ENCODE data around the gene JOSD1. TPM values are rescaled to one million over a fixed set of nuclear protein-coding genes. Genes with fewer than 3 reads are reported as not detected.

Gene JOSD1
- total and polyA plus RNA-seq, 10 of the 15 experiments (the other 5 are each of a cell fraction or from before 2014, with no cell fraction given): 6.2 to 54.6 (median 40.5) TPM

DNA sequence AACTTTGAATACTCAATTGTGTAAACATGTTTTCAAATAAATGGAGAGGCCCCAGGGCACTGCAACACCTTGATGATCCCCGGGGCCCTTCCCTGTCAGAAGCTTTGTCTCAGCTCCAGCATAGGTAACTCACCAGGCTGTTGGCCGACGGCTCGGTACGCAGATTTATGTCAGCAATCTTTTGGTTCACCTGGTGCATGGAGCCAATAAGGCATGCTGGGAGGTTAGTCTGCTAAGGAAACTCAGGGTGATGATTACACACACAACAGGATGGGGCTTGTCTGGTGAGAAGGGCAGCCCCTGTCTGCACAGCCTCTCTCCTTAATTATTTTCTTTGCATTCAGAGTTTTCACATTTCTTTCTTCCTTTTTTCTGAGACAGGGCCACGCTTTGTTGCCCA is 55.3 kb downstream of the JOSD1 start:
- ATAC-seq (no peak), FAIRE-seq (no peak), DNase-seq (ENCODE audit: low read depth, low spot score) (no peak)
- no peaks in the 10 kb centered on the region for H3K9me3 ChIP-seq (replicated peaks; ENCODE audit: control insufficient read depth, insufficient read depth, low read length)
- no peaks in the 10 kb centered on the region for H4K20me1 ChIP-seq (ENCODE audit: control insufficient read depth, insufficient read depth)
- no TSS peak for BruUV-seq (replicated peaks)
- H3K79me2 ChIP-seq (ENCODE audit: control insufficient read depth, insufficient read depth, low read length): no peaks in the 10 kb centered on the region
- H3K9ac ChIP-seq (ENCODE audit: control insufficient read depth, insufficient read depth, low read length): no peak overlapping the region
- H2AFZ ChIP-seq (ENCODE audit: control insufficient read depth, low read depth, low read length): no peak overlapping the region
- H3K36me3 ChIP-seq (ENCODE audit: control insufficient read depth in 2 of 2, insufficient read depth in 2 of 2, low read length in 1 of 2): no peaks in the 10 kb centered on the region
- no peaks in the 10 kb centered on the region for H3K27me3 ChIP-seq (replicated peaks in 1 of 2; ENCODE audit: control insufficient read depth in 2 of 2, insufficient read depth in 2 of 2, low read length in 1 of 2)
- 73% methylated on average over 6 of the region's 6 CpGs for WGBS (ENCODE audit: insufficient coverage, insufficient replicate concordance, low lambda C conversion rate, missing lambda C conversion rate)
- H3K4me3 ChIP-seq: no peak overlapping the region
- POLR2A ChIA-PET: no interaction called here
- in situ Hi-C loops (cut with MboI) (no loop called here), intact Hi-C loops (cut with micrococcal nuclease; ENCODE audit: unreplicated experiment) (no loop called here)
- CTCF ChIA-PET: no interaction called here
- RAD21 ChIA-PET (ENCODE audit: unreplicated experiment): no interaction called here
- no peaks in the 10 kb centered on the region for H3K4me1 ChIP-seq (ENCODE audit: control insufficient read depth, insufficient read depth, low read length)
- SMC1A ChIA-PET (ENCODE audit: uncharacterized antibody, unreplicated experiment): no interaction called here
- no peak overlapping the region for H3K4me2 ChIP-seq (ENCODE audit: control insufficient read depth, insufficient read depth)
- no peak overlapping the region for H3K27ac ChIP-seq (ENCODE audit: control insufficient read depth, insufficient read depth)
- TF ChIP-seq SMAD5 (IDR thresholded peaks at IDR 0.05; ENCODE audit: low read depth): no peak
- TF ChIP-seq TAF1 (IDR thresholded peaks at IDR 0.05; ENCODE audit: borderline replicate concordance, low read depth, low read length): no peak
- TF ChIP-seq RELA (IDR thresholded peaks at IDR 0.05; ENCODE audit: borderline replicate concordance, partially characterized antibody): no peak
- TF ChIP-seq, protein P1, sequence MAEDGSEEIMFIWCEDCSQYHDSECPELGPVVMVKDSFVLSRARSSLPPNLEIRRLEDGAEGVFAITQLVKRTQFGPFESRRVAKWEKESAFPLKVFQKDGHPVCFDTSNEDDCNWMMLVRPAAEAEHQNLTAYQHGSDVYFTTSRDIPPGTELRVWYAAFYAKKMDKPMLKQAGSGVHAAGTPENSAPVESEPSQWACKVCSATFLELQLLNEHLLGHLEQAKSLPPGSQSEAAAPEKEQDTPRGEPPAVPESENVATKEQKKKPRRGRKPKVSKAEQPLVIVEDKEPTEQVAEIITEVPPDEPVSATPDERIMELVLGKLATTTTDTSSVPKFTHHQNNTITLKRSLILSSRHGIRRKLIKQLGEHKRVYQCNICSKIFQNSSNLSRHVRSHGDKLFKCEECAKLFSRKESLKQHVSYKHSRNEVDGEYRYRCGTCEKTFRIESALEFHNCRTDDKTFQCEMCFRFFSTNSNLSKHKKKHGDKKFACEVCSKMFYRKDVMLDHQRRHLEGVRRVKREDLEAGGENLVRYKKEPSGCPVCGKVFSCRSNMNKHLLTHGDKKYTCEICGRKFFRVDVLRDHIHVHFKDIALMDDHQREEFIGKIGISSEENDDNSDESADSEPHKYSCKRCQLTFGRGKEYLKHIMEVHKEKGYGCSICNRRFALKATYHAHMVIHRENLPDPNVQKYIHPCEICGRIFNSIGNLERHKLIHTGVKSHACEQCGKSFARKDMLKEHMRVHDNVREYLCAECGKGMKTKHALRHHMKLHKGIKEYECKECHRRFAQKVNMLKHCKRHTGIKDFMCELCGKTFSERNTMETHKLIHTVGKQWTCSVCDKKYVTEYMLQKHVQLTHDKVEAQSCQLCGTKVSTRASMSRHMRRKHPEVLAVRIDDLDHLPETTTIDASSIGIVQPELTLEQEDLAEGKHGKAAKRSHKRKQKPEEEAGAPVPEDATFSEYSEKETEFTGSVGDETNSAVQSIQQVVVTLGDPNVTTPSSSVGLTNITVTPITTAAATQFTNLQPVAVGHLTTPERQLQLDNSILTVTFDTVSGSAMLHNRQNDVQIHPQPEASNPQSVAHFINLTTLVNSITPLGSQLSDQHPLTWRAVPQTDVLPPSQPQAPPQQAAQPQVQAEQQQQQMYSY (CRISPR knock-in tag; IDR thresholded peaks at IDR 0.05): no peak
- TF ChIP-seq, protein P2, sequence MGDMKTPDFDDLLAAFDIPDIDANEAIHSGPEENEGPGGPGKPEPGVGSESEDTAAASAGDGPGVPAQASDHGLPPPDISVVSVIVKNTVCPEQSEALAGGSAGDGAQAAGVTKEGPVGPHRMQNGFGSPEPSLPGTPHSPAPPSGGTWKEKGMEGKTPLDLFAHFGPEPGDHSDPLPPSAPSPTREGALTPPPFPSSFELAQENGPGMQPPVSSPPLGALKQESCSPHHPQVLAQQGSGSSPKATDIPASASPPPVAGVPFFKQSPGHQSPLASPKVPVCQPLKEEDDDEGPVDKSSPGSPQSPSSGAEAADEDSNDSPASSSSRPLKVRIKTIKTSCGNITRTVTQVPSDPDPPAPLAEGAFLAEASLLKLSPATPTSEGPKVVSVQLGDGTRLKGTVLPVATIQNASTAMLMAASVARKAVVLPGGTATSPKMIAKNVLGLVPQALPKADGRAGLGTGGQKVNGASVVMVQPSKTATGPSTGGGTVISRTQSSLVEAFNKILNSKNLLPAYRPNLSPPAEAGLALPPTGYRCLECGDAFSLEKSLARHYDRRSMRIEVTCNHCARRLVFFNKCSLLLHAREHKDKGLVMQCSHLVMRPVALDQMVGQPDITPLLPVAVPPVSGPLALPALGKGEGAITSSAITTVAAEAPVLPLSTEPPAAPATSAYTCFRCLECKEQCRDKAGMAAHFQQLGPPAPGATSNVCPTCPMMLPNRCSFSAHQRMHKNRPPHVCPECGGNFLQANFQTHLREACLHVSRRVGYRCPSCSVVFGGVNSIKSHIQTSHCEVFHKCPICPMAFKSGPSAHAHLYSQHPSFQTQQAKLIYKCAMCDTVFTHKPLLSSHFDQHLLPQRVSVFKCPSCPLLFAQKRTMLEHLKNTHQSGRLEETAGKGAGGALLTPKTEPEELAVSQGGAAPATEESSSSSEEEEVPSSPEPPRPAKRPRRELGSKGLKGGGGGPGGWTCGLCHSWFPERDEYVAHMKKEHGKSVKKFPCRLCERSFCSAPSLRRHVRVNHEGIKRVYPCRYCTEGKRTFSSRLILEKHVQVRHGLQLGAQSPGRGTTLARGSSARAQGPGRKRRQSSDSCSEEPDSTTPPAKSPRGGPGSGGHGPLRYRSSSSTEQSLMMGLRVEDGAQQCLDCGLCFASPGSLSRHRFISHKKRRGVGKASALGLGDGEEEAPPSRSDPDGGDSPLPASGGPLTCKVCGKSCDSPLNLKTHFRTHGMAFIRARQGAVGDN (IDR thresholded peaks at IDR 0.05): no peak
- no peak for TF ChIP-seq CHD1 (IDR thresholded peaks at IDR 0.05; ENCODE audit: low read depth, low read length)
- no peak for TF ChIP-seq HDGF (IDR thresholded peaks at IDR 0.05)
- TF ChIP-seq PAX8 (IDR thresholded peaks at IDR 0.05): no peak
- no peak for TF ChIP-seq MXI1 (IDR thresholded peaks at IDR 0.05; ENCODE audit: low read depth, low read length)
- TF ChIP-seq CHD2 (IDR thresholded peaks at IDR 0.05; ENCODE audit: borderline replicate concordance, low read depth, low read length): no peak
- TF ChIP-seq, protein P3, sequence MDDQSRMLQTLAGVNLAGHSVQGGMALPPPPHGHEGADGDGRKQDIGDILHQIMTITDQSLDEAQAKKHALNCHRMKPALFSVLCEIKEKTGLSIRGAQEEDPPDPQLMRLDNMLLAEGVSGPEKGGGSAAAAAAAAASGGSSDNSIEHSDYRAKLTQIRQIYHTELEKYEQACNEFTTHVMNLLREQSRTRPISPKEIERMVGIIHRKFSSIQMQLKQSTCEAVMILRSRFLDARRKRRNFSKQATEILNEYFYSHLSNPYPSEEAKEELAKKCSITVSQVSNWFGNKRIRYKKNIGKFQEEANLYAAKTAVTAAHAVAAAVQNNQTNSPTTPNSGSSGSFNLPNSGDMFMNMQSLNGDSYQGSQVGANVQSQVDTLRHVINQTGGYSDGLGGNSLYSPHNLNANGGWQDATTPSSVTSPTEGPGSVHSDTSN (IDR thresholded peaks at IDR 0.05; ENCODE audit: insufficient replicate concordance, low read depth, low read length): no peak
- TF ChIP-seq, protein P4, sequence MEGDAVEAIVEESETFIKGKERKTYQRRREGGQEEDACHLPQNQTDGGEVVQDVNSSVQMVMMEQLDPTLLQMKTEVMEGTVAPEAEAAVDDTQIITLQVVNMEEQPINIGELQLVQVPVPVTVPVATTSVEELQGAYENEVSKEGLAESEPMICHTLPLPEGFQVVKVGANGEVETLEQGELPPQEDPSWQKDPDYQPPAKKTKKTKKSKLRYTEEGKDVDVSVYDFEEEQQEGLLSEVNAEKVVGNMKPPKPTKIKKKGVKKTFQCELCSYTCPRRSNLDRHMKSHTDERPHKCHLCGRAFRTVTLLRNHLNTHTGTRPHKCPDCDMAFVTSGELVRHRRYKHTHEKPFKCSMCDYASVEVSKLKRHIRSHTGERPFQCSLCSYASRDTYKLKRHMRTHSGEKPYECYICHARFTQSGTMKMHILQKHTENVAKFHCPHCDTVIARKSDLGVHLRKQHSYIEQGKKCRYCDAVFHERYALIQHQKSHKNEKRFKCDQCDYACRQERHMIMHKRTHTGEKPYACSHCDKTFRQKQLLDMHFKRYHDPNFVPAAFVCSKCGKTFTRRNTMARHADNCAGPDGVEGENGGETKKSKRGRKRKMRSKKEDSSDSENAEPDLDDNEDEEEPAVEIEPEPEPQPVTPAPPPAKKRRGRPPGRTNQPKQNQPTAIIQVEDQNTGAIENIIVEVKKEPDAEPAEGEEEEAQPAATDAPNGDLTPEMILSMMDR (IDR thresholded peaks at IDR 0.05 in 2 of 3, conservative IDR thresholded peaks at IDR 0.05 in 1 of 3; ENCODE audit: control insufficient read depth in 2 of 3, extremely low read depth in 1 of 3, insufficient read depth in 1 of 3, low read depth in 3 of 3, low read length in 3 of 3): no peak
- no peak for TF ChIP-seq SP1 (IDR thresholded peaks at IDR 0.05; ENCODE audit: low read depth, low read length)
